ENCODE results near the gene ADD1.

GRCh38 chr4:2935762-2936743 lies 92.4 kb downstream of the ADD1 start:
- TF ChIP-seq EZH2 (IDR thresholded peaks at IDR 0.05), result no peak
- no peak for TF ChIP-seq CTCF (IDR thresholded peaks at IDR 0.05)
- no peak for TF ChIP-seq EZH2phosphoT487 (IDR thresholded peaks at IDR 0.05)

Measured in neural progenitor cell (in vitro differentiated cells).